Measurements from ENCODE around the gene TOP1. TPM values are rescaled to one million over a fixed set of nuclear protein-coding genes. Genes with fewer than 3 reads are reported as not detected.

TOP1 gene
- polyA plus RNA-seq (ENCODE audit: insufficient read length in 12 of 12), result 10 to 100 TPM in 11 of 12 donors, not detected in 1; 50.6 to 75.8 (median 60.7) TPM
- long read RNA-seq, donor 1, partial matches to known transcripts, result 98 of 99 reads
- long read RNA-seq, donor 1, other reads (novel, unspliced or antisense), result 0 of 99 reads
- long read RNA-seq, donor 2, partial matches to known transcripts, result 69 of 70 reads
- long read RNA-seq, donor 2, other reads (novel, unspliced or antisense), result 0 of 70 reads
- long read RNA-seq, donor 3, partial matches to known transcripts, result 40 of 41 reads
- long read RNA-seq, donor 3, other reads (novel, unspliced or antisense), result 0 of 41 reads
- long read RNA-seq, donor 4, partial matches to known transcripts, result 36 of 36 reads
- long read RNA-seq, donor 4, other reads (novel, unspliced or antisense), result 0 of 36 reads
- long read RNA-seq, donor 5, partial matches to known transcripts, result 91 of 91 reads
- long read RNA-seq, donor 5, other reads (novel, unspliced or antisense), result 0 of 91 reads
- long read RNA-seq, donor 6, partial matches to known transcripts, result 27 of 28 reads
- long read RNA-seq, donor 6, other reads (novel, unspliced or antisense), result 0 of 28 reads
- long read RNA-seq, donor 7, partial matches to known transcripts, result 15 of 15 reads
- long read RNA-seq, donor 7, other reads (novel, unspliced or antisense), result 0 of 15 reads
- long read RNA-seq, donor 8, partial matches to known transcripts, result 69 of 70 reads
- long read RNA-seq, donor 8, other reads (novel, unspliced or antisense), result 0 of 70 reads
- long read RNA-seq, donor 9, partial matches to known transcripts, result 11 of 11 reads
- long read RNA-seq, donor 9, other reads (novel, unspliced or antisense), result 0 of 11 reads
- long read RNA-seq, donor 10, partial matches to known transcripts, result 92 of 96 reads
- long read RNA-seq, donor 10, other reads (novel, unspliced or antisense), result 0 of 96 reads
- long read RNA-seq, donor 11, partial matches to known transcripts, result 126 of 129 reads
- long read RNA-seq, donor 11, other reads (novel, unspliced or antisense), result 0 of 129 reads

DNA sequence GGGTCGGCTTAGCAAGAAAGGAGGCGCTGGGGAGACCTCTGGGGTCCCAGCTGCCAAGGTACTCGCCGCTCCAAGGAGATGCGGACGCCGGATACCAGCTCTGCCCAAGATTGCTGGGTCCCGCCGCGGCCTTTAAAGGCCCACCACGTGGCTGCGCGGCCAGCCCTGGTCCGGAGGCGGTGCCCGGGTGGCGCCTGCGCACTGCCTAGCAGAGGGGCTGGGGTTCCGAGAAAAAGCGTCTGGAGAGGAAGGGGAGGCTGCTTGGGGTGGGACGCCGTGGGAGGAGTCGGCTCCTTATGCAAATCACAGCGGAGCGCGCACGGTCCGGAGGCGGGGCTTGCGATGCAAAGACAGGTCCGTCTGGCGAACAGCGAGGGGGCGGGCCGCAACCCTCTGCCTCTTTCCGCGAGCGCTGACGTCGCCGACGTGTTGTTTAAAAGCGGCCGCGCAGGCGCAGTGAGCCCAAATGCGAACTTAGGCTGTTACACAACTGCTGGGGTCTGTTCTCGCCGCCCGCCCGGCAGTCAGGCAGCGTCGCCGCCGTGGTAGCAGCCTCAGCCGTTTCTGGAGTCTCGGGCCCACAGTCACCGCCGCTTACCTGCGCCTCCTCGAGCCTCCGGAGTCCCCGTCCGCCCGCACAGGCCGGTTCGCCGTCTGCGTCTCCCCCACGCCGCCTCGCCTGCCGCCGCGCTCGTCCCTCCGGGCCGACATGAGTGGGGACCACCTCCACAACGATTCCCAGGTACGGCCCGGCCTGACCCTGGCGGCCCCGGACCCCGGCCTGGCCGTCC is at the start of gene TOP1:
Gene TOP1 (plus strand): TSS at position 464 of the 791 bp plus-strand sequence. CDS start 246 bp downstream, at position 710.
- DNase-seq, result peak; percentile 100

DNA sequence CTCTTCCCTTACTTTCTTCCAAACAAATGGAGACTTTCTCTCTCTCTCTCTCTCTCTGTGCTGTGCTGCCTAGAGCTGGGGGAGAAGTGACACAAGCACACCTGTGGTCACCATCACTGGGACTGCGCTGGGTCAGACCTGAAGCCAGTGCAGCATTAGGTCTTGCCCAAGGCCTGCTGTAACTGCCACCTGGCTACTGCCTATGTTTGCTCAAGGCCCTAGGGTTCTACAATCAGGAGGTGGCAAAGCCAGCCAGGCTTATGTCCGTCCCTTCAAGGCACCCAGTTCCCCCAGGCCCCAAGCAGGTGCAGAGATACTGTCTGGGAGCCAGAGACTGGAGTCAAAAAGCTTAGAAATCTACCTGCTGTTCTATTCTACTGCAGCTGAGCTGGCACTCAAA is 49.4 kb upstream of the TOP1 start:
- no peak for DNase-seq

DNA sequence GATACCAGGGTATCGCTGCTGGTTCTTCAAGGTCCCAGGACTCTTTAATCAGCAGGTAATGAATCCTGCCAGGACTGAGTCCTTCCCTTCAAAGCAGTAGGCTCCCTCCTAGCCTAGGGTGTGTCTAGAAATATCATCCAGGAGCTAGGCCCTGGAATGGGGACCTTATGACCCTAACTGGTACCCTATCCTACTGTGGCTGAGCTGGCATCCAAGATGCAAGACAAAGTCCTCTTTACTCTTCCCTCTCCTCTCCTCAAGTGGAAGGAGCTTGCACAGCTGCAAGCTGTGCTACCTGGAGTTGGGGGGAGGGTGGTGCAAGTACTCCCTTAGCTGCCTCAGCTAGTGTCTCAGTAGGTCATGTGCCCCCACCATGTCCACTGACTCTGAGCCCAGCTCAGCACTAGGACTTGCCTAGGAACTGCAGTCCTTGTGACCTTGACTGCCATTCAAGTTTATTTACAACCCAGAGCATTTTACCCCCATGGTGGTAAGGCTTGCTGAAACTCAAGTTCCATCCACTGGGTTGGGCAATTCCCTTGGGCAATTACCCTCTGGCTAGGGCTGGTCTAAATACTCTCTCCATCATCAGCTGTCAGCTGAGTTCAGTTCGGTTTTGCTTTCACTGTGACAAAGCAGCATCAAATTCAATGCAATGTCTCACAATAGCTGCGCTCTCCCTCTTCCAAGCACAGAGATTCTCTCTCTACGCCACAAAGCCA is 48.4 kb upstream of the TOP1 start:
- DNase-seq, result no peak

DNA sequence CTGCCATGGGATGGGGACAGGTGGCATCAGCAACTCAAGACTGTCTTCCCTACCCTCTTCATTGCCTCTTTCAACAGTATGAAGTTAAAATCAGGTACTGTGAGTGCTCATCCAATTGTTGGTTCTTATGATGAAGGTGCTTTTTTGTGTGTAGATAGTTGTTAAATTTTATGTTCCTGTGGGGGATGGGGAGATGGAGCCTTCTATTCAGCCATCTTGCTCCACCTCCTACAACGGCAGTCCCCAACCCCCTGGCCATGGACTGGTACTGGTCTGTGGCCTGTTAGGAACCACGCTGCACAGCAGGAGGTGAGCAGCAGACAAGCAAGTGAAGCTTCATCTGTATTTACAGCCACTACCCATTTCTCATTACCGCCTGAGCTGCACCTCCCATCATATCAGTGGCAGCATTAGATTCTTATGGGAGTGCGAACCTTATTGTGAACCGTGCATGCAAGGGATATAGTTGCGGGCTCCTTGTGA is 47.8 kb upstream of the TOP1 start:
- DNase-seq, result no peak

DNA sequence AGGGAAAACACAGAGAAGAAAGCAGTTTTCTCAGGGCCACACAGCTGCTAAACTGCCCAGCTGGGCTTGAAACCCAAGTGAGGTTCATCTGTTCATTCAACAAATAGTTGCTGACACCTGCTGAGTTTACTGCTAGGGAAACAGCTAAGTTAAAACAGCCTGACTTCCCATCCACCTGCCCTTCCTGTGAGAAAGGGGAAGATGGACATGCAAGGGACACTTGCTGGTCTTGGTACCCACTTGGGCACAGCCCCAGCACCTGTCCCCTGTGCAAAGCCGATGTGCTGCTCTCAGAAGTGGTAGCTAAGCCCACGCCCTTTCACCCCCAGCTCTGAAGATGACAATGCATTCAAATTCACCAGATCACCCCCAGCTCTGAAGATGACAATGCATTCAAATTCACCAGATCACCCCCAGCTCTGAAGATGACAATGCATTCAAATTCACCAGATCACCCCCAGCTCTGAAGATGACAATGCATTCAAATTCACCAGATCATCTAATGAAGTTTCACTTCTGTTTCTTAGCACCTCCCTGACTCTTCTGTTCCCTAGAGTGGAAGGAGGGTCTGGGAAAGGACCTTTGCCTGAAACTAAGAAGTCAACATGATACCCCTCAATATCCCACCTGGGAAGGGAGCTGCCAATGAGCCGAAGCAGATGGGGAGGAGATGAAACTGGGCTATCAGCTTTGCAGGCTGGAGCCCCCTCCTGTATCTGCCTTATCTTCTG is 46.0 kb upstream of the TOP1 start:
- no peak for DNase-seq

DNA sequence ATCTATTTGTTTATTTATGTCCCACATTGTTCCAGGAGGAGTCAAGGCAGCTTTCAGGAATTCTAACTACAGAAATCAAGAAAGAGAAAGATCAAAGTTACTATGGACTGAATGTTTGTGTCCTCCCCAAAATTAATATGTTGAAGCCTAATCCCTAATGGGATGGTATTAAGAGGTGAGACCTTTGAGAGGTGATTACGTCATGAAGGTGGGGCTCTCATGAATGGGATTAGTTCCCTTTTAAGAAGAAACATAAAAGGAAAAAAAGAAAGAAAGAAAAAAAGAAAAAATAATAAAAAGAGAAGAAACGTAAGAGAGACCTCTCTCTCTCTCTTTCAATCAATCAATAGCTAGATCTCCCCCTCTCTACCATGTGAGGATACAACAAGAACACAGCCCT is 44.7 kb upstream of the TOP1 start:
- DNase-seq, result no peak

DNA sequence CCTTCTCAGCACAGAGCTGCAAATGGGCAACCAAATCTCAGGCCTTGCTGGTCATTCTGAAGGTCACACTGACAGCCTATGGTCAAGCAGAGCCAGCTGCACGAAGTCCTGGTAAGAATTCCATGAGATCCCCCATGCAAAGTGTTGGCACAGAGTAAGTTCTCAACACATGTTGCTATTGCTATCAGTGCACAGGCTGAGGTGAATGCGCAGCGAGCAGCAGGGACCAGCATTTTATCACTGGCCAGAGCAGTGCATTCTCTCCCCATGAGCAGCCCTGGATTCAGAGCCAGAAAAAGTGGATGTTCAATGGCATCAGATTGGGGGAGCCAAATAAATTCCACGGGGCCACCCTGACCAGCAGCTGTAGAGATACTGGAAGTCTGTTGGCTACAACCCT is 44.1 kb upstream of the TOP1 start:
- no peak for DNase-seq

DNA sequence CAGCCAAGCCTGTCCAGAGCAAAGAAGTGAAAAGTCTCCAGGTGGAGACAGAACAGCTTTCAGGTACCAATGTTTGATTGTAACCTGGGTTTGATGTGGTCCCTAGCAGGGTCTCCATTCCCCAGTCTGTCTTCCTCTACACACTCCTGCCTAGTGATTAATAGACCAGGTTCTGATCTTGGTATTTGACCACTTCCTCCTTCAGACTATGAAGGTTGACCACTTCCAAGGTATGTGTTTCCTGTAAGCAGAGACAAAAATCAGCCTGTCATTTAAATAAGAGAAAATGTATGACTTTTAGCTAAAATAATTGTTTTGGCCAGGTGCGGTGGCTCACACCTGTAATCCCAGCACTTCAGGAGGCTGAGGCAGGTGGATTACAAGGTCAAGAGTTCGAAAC is 41.8 kb upstream of the TOP1 start:
- no peak for DNase-seq

DNA sequence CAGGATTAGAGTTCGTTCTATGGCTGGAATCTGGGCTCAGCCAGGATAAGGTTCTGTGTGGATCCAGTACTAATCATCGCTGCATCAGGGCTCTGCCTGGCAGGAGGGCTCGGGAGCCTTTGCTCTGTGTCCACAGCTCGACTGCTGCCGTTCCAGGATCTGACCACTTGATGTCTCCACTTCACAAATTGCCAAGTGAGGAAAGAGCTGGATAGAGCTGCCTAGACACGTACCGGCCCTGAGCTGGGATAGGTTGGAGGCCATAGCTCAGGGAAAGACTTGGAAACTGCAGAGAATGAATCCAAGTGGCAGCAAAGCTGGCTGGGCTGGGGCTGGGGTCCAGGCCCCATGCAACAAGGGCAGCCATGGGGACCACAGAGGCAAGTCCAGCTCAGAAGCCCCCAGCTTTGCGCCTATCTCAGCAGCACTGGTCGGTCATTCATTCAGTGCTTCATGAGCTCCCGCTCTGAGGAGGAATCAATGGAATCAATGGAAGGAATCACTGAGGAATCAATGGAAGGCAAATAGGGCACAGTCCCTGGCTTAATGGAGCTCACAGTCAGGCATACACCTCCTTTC is 38.0 kb upstream of the TOP1 start:
- peak; percentile 78 for DNase-seq

DNA sequence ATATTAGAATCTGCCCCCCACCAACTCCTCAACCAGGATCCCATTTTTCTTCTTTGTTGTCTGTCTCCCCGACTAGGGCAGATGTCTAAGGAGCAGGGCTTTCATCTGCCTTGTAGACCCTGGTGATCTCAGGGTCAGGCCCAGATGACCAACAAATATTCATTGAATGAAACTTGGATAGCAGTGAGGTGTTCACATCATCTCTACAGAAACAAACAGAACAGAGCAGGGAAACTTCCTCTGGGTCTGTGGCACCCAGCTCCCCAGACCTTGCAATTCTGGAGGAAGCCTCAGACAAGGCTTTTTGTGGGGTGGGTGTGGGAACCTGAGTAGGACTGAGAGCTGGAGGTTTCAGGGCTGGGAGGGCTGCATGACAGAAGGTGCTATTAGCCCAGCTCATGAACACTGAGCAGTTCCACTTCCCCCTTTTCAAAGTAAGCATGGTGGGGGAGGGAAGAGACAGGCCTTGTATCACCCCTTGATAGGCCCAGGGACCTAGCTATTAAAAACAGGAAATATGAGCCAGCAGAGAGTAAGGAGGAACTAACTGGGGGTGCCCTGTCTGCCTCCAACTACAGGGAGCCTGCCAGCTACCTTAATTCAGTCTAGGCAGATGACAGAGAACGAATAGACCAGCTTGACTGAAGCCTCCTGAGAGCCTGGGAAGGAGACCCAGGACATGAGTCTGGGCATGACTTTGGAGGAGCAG is 37.3 kb upstream of the TOP1 start:
- DNase-seq, result no peak

DNA sequence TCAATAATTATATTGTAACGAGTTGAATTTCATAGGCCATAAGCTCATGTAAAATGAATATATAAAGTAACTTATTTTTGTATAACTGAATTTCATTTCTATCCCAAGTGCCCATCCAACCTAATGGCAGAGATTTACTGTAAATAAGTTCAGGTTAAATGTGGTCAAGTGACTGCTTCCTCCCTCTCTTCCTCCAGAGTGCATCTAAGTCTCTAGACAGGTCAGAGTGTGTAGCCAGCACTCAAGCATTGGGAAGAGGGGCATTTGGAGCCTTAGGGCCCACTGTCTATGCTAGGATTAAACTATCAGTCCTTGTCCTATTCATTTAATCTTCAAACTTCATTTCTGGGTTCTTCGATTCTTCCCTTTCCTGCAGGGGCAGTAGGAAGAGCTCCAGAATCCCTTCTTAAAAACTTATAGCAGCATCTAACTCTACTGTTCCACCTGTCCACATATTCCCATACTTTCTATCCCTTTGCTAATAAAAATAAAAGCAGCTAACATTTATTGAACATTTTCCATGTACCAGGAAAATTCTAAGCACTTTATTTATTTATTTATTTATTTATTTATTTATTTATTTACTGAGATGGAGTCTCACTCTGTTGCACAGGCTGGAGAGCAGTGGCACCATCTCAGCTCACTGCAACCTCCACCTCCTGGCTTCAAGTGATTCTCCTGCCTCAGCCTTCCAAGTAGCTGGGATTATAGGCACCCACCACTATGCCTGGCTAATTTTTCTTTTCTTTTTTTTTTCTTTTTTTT is 36.1 kb upstream of the TOP1 start:
- DNase-seq, result no peak

DNA sequence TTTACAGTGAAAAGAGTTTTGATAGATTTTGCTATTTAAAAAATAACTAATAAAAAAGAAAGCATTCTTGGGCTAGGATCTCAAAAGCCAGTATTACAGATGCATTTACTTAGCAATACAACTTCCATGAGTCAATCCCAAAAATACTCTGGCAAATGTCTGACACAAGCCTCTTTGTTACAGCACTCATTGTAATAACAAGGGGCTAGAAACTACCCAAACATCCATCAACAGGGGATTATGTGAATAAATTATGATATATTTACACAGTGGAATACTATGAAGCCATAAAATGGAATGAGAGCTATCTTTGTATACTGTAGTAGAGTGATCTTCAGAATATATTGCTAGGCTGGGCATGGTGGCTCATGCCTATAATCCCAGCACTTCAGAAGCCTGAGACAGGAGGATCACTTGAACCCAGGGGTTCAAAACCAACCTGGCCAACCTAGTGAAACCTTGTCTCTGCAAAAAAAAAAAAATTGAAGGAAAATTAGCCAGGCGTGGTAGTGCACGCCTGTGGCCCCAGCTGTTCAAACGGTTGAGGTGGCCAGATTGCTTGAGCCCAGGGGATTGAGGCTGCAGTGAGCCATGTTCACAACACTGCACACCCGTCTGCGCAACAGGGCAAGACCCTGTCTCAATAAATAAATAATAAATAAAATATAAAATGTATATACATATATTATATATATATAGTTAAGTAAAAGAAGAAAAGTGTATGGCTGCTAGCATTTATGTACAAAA is 34.7 kb upstream of the TOP1 start:
- DNase-seq, result no peak

DNA sequence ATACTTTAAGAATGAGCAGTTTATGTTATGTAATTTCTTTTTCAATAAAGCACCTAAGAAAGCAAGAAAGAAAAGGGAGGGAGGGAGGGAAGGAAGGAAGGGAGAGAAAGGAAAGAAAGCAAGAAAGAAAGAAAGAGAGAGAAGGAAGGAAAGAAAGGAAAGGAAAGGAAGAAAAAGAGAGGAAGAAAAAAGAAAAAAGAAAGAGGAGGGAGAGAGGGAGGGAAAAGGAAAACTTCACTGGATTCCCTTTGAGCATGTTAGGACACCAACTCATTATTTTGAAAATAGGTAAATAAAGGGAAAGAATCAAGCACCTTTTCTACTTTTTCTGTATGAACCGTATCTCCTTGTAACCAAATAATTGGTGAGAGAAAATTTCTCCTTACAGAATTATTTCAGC is 32.3 kb upstream of the TOP1 start:
- DNase-seq, result no peak

DNA sequence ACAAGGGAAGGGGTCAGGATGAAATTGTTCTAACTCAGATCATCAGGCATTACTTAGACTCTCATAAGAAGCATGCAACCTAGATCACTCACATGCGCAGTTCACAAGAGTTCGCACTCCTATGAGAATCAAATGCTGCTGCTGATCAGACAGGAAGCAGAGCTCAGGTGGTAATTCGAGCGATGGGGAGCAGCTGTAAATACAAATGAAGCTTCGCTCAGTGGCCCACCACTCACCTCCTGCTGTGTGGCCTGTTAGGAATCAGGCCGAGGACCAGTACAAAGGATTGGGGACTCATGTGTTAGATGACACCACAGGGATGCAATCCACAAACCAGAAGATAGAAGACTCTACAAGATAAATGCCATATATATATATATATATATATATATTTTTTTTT is 31.5 kb upstream of the TOP1 start:
- DNase-seq, result no peak

DNA sequence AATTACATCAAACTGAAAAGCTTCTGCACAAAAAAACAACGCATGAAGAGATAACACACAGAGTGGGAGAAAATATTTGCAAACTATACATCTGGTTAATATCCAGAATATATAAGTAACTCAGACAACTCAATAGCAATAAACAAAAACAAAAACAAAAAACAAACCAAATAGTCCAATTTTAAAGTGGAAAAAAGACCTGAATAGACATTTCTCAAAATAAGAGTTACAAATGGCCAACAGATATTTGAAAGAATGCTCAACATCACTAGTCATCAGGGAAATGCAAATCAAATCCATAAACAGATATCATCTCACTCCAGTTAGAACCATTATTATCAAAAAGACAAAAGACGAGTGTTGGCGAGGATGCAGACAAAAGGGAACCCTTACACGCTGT is 28.8 kb upstream of the TOP1 start:
- DNase-seq, result no peak

DNA sequence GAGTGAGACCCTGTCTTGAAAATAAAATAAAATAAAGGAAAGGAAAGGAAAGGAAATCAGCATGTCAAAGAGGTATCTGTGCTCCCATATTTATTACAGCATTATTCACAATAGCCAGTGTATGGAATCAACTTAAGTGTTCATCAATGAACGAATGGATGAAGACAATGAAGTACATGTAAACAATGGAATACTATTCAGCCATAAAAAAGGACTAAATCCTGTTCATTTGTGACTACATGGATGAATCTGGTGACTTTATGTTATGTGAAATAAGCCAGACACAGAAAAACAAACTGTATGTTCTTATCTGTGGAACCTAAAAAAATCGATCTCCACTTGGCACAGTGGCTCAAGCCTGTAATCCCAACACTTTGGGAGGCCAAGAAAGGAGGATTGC is 28.0 kb upstream of the TOP1 start:
- no peak for DNase-seq

DNA sequence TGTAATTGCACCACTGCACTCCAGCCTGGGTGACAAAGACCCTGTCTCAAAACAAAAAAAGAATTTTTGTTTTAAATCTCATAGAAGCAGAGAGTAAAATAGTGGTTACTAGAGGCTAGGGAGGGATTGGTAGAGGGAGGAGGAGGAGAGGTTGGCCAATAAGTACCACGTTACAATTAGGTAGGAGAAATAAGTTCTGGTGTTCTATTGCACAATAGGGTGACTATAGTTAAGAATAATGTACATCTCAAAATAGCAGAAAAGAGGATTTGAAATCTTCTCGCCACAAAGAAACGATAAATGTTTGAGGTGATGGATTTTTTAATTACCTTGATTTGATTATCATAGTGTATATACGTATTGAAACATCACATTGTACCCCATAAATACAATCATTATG is 27.1 kb upstream of the TOP1 start:
- DNase-seq, result no peak

DNA sequence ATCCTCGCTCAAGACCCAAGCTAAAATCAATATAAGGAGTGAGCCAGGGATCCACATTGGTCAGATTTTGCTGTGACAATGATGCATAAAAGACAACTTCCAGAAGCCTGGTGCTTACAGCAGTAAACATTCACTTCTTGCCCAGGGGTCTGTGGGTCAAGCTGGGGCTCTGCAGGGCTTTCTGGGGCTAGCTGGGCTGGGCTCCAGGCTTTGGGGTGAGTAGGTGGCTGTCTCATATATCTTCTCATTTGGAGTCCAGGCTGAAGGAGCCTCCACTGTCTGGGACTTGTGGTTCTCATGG is 25.8 kb upstream of the TOP1 start:
- DNase-seq, result no peak

All from muscle of arm (tissue), 14 donors.